ENCODE measurements around the gene KRCC1.
"Not testable (repeated sequence)": the region's sequence is repeated elsewhere in the genome, so short reads cannot be mapped to it uniquely, and the experiment has no call there.

The KRCC1 gene

DNA sequence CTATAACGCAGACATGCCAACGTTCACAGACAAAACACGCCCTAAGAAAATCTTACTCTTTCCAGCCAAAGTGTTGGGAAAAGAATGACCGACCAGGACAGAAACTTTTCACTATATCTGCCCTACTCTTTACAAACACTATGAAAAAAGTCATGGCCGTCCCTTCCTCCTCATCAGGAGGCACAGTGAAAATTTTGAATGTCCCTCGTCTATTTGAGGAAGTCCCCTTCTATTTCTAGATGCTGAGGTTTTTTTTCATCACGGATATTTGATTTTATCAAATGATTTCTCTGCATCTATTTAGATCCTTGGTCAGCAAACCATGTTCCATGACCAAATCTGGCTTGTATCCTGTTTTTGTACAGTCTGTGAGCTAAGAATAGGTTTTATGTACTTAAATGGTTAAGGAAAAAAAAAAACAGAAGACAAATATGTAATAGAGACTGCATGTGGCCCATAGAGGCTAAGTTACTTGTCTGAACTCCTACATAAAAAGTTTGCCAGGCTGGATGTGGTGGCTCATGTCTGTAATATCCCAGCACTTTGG is 61.2 kb downstream of the KRCC1 start:
- not testable (repeated sequence) for DNase-seq

DNA sequence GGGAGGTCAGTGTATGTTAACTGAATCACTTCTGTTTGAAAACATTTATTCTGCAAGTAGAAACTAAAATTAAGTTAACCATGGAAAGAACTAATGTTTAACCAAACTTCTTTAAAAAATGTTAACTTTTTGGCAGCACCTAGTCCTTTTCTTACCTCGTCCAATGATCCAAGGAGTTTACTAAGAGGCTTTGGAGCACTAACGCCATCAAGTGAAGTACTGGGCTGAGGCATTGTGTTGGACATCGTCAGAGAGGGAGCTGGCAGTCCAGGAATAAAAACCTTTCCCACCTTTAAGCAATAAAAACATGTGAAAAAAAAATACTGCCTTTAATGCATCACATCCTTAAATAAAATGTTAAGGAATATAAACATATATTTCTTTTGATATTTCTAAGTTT is 63.0 kb downstream of the KRCC1 start:
- not testable (repeated sequence) for DNase-seq

DNA sequence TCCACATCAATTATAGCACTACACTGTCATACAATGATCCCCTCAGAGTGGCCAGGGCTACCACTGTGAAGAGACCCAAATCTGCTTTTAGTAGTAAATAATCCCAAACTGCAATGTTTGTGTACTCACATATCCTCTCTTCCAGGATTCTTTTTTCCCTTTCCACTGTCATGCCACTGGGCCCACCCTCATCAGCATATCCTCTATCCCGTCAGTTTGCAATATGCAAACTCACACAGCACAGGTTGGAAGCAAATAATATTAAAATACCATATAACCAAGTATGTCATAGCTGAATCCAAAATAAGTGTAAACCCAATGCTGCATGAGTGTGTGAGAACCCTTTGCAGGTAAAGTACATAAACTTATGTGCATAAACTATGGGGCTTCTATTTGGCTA is 68.1 kb downstream of the KRCC1 start:
- not testable (repeated sequence) for DNase-seq

DNA sequence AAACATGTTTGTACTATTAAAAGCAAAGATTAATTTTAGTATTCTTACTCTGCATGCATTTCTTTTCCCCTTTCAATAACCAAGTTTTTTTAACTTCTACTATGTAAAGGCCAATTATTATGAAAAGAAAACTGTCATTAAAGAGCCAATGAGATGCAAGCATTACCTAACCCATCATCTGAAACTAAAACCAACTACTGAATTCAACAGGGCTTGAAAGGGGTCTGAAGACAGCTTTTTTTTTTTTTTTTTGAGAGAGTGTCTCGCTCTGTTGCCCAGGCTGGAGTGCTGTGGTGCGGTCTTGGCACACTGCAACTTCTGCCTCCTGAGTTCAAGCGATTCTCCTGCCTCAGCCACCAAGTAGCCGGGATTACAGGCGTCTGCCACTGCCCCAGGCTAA is 69.7 kb downstream of the KRCC1 start:
- not testable (repeated sequence) for DNase-seq

DNA sequence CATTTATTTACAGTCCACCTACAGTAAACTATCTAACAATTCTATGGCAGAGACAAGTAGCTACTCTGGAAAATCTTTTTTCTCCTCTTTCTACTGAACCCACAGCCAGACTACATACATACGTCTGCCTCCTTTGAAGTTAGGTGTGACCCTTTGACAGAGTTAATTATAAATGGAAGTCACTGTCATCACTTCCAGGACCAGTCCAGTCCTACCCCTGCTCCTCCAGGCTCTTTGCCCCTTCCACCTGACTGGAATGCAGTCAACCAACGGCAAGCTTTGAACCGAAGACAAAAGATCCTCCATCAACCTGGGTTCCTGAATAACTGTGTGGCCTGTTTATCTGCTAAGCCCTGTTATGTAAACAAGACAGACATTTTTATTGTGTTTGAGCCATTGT is 74.4 kb downstream of the KRCC1 start:
- not testable (repeated sequence) for DNase-seq
